Gastrocnemius medialis (tissue), 4 donors: ENCODE data around the gene FHOD3.

Source experiments
- POLR2A ChIP-seq, 2 donors: fragments of 450-650 bp; IDR thresholded peaks; one replicate each; pipeline ENCODE4 v1.6.1; 2017; ENCODE audit warnings: antibody characterized with exemption in 2 of 2, mild to moderate bottlenecking in 2 of 2, moderate library complexity in 2 of 2
- TF ChIP-seq, protein P1 (sequence below), 5 experiments: fragments of 450-650 bp in 3 of 5; fragments of 200-600 bp in 2 of 5; sonication (generic) in 2 of 5; IDR thresholded peaks in 4 of 5; conservative IDR thresholded peaks in 1 of 5; 1 replicate in 4 of 5; 2 replicates in 1 of 5; pipeline ENCODE4 v1.5.1; 2016 to 2019; ENCODE audit warnings: antibody characterized with exemption in 5 of 5, mild to moderate bottlenecking in 3 of 5, moderate library complexity in 3 of 5

DNA sequence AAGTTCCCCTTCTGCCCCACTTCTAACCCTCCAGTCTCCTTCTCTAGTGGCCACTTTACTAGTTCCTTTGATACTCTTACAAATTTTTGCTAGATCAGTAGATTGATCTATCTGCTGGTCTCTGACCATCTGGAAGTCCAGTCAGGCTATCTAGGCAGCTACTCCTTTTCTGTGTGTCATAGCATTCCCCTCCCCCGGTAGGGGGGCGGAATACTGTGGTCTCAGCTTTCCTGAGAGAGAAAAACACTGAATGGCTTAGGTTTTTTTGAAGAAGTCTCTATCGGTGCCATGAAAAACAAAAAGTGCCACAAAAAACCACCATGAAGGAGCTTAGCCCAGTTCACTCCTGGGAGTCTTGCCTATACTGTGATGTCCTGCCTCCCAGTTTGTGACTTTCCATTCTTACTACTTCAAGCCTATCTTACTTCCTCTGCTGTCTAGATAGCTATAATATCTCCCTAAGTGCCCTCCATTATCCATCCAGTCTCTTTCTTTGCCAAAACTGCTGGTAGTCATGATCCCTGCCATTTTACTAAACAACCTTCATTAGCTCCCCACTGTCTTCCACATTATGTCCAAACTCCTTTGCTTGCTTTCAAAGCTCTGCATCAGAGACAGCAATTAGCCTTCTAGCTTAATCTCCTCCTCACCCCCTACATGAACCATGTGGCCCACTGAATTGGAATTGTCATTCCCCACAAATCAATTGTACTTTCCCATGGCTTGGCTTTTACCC, 501.4 kb downstream of the FHOD3 start:
- TF ChIP-seq POLR2A (IDR thresholded peaks at IDR 0.05) = no peak
- TF ChIP-seq, protein P1, sequence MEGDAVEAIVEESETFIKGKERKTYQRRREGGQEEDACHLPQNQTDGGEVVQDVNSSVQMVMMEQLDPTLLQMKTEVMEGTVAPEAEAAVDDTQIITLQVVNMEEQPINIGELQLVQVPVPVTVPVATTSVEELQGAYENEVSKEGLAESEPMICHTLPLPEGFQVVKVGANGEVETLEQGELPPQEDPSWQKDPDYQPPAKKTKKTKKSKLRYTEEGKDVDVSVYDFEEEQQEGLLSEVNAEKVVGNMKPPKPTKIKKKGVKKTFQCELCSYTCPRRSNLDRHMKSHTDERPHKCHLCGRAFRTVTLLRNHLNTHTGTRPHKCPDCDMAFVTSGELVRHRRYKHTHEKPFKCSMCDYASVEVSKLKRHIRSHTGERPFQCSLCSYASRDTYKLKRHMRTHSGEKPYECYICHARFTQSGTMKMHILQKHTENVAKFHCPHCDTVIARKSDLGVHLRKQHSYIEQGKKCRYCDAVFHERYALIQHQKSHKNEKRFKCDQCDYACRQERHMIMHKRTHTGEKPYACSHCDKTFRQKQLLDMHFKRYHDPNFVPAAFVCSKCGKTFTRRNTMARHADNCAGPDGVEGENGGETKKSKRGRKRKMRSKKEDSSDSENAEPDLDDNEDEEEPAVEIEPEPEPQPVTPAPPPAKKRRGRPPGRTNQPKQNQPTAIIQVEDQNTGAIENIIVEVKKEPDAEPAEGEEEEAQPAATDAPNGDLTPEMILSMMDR (IDR thresholded peaks at IDR 0.05 in 4 of 5, conservative IDR thresholded peaks at IDR 0.05 in 1 of 5) = no peak
